ENCODE measurements around the gene ANGEL1.

DNA sequence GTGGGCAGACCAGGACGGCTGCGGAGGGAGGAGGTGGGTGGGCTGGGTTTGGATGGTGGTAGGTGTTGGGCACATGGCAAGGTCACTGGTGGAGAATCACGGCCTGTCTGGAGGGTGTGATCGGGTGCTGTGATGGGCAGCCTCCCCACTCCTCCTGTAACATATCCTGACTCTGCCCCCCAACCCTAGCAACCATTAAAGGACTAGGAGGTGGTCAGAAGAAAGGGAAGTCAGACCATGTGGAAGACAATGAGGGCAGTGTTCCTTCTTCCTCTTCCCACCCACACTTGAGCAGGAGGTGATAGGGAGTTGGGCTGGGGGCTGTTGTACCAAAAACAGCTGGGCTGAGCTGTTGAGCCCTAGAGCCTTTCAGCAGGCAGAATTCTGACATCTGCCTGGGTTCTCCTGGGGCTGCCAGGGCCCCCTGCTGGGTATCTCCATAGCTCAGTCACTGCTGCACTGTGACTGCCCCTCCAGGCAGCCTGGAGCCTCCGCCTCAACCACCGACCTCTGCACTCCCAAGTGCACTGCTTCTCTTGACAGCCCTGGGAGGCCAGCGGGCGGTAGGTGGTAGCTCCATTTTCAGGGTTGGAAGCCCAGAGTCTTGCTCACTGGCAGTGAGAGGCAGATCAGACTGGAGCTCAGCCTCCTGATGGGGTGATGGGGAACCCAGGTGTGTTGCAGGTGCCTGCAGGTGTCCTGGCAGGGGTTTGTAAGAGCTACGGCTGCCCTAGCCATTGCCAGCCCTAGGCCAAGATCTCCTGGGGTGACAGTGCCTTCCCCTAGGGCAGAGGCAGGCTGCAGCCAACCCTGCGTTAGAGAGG is 36.0 kb downstream of the ANGEL1 start:
- TF ChIP-seq, protein P1, sequence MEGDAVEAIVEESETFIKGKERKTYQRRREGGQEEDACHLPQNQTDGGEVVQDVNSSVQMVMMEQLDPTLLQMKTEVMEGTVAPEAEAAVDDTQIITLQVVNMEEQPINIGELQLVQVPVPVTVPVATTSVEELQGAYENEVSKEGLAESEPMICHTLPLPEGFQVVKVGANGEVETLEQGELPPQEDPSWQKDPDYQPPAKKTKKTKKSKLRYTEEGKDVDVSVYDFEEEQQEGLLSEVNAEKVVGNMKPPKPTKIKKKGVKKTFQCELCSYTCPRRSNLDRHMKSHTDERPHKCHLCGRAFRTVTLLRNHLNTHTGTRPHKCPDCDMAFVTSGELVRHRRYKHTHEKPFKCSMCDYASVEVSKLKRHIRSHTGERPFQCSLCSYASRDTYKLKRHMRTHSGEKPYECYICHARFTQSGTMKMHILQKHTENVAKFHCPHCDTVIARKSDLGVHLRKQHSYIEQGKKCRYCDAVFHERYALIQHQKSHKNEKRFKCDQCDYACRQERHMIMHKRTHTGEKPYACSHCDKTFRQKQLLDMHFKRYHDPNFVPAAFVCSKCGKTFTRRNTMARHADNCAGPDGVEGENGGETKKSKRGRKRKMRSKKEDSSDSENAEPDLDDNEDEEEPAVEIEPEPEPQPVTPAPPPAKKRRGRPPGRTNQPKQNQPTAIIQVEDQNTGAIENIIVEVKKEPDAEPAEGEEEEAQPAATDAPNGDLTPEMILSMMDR (IDR thresholded peaks at IDR 0.05): no peak
- TF ChIP-seq POLR2A (IDR thresholded peaks at IDR 0.05): no peak
